ENCODE results near the gene CPED1. TPM values are rescaled to one million over a fixed set of nuclear protein-coding genes. Genes with fewer than 3 reads are reported as not detected.

Gene CPED1
- total and polyA plus RNA-seq, 2 experiments from 2014 or later = 0.17 to 0.47 TPM

DNA sequence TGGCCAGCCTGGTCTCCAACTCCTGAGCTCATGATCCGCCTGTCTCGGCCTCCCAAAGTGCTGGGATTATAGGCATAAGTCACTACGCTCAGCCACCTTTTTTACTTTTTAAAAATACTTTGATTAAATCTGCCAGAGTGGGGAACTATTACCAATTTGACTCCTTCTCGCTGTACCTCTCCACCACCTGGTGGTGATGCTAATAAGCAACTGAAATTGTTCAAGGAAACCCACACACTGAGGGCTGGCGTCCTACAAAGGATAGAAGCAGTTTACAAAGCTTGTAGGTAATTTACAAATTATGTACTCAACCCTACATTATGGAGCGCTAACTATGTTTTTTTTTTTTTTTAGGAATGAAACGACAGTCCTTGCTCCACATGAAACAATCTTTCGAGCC is 111.1 kb downstream of the CPED1 start:
- no peak overlapping the region for H3K27ac Mint-ChIP-seq
- Histone ChIP-seq H3K36me3 (ENCODE audit: insufficient read depth) (no peaks in the 10 kb centered on the region), H3K4me1 (ENCODE audit: insufficient read depth) (peaks cover 19% of the 10 kb centered on the region), H3K9me2 (ENCODE audit: insufficient read depth) (no peaks in the 10 kb centered on the region), H3K4me2 (no peak overlapping the region), H2AFZ (no peak overlapping the region), H3K27ac (ENCODE audit: low read depth) (no peak overlapping the region), H3K27me3 (ENCODE audit: insufficient read depth) (no peaks in the 10 kb centered on the region), H3K79me2 (replicated peaks; ENCODE audit: insufficient read depth) (no peaks in the 10 kb centered on the region), H3F3A (replicated peaks; ENCODE audit: low read depth) (no peaks in the 10 kb centered on the region), H4K20me1 (replicated peaks; ENCODE audit: insufficient read depth) (no peaks in the 10 kb centered on the region), H3K4me3 (no peak overlapping the region)
- H3K4me1 Mint-ChIP-seq = peaks cover 26% of the 10 kb centered on the region
- H3K36me3 Mint-ChIP-seq (ENCODE audit: low read depth) = no peaks in the 10 kb centered on the region; the same call in 2 of the 3 replicates
- TF ChIP-seq JUNB (IDR thresholded peaks at IDR 0.05; ENCODE audit: unreplicated experiment) (no peak), CREB1 (CRISPR knock-in tag; IDR thresholded peaks at IDR 0.05; ENCODE audit: low read depth) (no peak), ZNF114 (CRISPR knock-in tag; IDR thresholded peaks at IDR 0.05) (no peak), EZH2 (IDR thresholded peaks at IDR 0.05; ENCODE audit: low read depth, unreplicated experiment) (no peak), POLR2AphosphoS5 (IDR thresholded peaks at IDR 0.05; ENCODE audit: low read depth) (no peak), EZH2phosphoT487 (IDR thresholded peaks at IDR 0.05; ENCODE audit: unreplicated experiment) (no peak), NANOG (IDR thresholded peaks at IDR 0.05; ENCODE audit: borderline replicate concordance) (no peak)
- TF ChIP-seq, protein P1, sequence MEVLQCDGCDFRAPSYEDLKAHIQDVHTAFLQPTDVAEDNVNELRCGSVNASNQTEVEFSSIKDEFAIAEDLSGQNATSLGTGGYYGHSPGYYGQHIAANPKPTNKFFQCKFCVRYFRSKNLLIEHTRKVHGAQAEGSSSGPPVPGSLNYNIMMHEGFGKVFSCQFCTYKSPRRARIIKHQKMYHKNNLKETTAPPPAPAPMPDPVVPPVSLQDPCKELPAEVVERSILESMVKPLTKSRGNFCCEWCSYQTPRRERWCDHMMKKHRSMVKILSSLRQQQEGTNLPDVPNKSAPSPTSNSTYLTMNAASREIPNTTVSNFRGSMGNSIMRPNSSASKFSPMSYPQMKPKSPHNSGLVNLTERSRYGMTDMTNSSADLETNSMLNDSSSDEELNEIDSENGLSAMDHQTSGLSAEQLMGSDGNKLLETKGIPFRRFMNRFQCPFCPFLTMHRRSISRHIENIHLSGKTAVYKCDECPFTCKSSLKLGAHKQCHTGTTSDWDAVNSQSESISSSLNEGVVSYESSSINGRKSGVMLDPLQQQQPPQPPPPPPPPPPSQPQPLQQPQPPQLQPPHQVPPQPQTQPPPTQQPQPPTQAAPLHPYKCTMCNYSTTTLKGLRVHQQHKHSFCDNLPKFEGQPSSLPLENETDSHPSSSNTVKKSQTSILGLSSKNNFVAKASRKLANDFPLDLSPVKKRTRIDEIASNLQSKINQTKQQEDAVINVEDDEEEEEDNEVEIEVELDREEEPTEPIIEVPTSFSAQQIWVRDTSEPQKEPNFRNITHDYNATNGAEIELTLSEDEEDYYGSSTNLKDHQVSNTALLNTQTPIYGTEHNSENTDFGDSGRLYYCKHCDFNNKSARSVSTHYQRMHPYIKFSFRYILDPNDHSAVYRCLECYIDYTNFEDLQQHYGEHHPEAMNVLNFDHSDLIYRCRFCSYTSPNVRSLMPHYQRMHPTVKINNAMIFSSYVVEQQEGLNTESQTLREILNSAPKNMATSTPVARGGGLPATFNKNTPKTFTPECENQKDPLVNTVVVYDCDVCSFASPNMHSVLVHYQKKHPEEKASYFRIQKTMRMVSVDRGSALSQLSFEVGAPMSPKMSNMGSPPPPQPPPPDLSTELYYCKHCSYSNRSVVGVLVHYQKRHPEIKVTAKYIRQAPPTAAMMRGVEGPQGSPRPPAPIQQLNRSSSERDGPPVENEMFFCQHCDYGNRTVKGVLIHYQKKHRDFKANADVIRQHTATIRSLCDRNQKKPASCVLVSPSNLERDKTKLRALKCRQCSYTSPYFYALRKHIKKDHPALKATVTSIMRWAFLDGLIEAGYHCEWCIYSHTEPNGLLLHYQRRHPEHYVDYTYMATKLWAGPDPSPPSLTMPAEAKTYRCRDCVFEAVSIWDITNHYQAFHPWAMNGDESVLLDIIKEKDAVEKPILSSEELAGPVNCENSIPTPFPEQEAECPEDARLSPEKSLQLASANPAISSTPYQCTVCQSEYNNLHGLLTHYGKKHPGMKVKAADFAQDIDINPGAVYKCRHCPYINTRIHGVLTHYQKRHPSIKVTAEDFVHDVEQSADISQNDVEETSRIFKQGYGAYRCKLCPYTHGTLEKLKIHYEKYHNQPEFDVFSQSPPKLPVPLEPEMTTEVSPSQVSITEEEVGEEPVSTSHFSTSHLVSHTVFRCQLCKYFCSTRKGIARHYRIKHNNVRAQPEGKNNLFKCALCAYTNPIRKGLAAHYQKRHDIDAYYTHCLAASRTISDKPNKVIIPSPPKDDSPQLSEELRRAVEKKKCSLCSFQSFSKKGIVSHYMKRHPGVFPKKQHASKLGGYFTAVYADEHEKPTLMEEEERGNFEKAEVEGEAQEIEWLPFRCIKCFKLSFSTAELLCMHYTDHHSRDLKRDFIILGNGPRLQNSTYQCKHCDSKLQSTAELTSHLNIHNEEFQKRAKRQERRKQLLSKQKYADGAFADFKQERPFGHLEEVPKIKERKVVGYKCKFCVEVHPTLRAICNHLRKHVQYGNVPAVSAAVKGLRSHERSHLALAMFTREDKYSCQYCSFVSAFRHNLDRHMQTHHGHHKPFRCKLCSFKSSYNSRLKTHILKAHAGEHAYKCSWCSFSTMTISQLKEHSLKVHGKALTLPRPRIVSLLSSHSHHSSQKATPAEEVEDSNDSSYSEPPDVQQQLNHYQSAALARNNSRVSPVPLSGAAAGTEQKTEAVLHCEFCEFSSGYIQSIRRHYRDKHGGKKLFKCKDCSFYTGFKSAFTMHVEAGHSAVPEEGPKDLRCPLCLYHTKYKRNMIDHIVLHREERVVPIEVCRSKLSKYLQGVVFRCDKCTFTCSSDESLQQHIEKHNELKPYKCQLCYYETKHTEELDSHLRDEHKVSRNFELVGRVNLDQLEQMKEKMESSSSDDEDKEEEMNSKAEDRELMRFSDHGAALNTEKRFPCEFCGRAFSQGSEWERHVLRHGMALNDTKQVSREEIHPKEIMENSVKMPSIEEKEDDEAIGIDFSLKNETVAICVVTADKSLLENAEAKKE (CRISPR knock-in tag; IDR thresholded peaks at IDR 0.05) = no peak
- TF ChIP-seq, protein P2, sequence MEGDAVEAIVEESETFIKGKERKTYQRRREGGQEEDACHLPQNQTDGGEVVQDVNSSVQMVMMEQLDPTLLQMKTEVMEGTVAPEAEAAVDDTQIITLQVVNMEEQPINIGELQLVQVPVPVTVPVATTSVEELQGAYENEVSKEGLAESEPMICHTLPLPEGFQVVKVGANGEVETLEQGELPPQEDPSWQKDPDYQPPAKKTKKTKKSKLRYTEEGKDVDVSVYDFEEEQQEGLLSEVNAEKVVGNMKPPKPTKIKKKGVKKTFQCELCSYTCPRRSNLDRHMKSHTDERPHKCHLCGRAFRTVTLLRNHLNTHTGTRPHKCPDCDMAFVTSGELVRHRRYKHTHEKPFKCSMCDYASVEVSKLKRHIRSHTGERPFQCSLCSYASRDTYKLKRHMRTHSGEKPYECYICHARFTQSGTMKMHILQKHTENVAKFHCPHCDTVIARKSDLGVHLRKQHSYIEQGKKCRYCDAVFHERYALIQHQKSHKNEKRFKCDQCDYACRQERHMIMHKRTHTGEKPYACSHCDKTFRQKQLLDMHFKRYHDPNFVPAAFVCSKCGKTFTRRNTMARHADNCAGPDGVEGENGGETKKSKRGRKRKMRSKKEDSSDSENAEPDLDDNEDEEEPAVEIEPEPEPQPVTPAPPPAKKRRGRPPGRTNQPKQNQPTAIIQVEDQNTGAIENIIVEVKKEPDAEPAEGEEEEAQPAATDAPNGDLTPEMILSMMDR (conservative IDR thresholded peaks at IDR 0.05; ENCODE audit: low read depth in 2 of 2) = peak; percentile 59 to 70
- no peaks in the 10 kb centered on the region for H3K27me3 Mint-ChIP-seq (ENCODE audit: insufficient read depth, low read depth, poor library complexity)
- DNase-seq (ENCODE audit: low spot score) (peak; percentile 76), ATAC-seq (peak; percentile 76)
- H3K4me3 Mint-ChIP-seq = no peak overlapping the region
- no peaks in the 10 kb centered on the region; the same call in 2 of the 3 replicates for H3K9me3 Mint-ChIP-seq

All from GM23338 (cell line).